ENCODE data around the gene UNC13C.
"Not testable (repeated sequence)": the region's sequence is repeated elsewhere in the genome, so short reads cannot be mapped to it uniquely, and the experiment has no call there.

The UNC13C gene

GRCh38 chr15:53978253-53978906 is at the start of gene UNC13C:
Gene UNC13C, plus strand, starts transcription at chr15:53978441. Its CDS starts 34,463 bp downstream, at chr15:54012904.
- DNase-seq (ENCODE audit: low spot score), result no peak

GRCh38 chr15:53936137-53936536 is 42.1 kb upstream of the UNC13C start:
- DNase-seq (ENCODE audit: low spot score), result no peak

DNA sequence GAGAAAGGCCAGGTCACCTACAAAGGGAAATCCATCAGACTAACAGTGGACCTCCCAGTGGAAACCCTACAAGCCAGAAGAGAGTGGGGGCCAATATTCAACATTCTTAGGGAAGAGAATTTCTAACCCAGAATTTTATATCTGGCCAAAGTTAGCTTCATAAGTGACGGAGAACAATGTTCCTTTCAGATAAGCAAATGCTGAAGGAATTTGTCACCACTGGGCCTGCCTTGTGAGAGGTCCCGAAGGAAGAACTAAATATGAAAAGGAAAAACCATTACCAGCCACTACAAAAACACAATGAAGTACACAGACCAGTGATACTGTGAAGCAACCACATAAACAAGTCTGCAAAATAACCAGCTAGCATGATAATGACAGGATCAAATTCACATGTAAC is 40.6 kb upstream of the UNC13C start:
- not testable (repeated sequence) for DNase-seq (ENCODE audit: low spot score)

DNA sequence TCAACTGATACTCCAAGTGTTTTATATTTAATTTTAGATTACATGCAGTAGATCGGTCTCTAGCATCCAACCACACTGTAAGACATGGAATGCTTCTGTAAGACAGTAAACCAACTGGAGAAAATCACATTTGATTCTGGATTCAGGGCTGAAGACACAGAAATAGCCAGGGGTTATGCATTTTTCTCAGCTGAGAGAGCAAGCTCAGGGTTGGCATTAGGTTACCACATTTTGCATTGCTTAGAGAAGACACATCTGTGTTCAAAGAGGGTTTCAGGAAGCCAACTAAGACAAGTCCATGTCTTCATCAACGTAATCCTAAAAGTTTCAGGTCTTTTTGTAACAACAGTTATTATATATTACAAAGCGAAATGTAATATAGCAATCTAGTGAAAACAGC is 27.7 kb upstream of the UNC13C start:
- DNase-seq (ENCODE audit: low spot score), result no peak

GRCh38 chr15:53955396-53955795 is 22.8 kb upstream of the UNC13C start:
- no peak for DNase-seq (ENCODE audit: low spot score)

DNA sequence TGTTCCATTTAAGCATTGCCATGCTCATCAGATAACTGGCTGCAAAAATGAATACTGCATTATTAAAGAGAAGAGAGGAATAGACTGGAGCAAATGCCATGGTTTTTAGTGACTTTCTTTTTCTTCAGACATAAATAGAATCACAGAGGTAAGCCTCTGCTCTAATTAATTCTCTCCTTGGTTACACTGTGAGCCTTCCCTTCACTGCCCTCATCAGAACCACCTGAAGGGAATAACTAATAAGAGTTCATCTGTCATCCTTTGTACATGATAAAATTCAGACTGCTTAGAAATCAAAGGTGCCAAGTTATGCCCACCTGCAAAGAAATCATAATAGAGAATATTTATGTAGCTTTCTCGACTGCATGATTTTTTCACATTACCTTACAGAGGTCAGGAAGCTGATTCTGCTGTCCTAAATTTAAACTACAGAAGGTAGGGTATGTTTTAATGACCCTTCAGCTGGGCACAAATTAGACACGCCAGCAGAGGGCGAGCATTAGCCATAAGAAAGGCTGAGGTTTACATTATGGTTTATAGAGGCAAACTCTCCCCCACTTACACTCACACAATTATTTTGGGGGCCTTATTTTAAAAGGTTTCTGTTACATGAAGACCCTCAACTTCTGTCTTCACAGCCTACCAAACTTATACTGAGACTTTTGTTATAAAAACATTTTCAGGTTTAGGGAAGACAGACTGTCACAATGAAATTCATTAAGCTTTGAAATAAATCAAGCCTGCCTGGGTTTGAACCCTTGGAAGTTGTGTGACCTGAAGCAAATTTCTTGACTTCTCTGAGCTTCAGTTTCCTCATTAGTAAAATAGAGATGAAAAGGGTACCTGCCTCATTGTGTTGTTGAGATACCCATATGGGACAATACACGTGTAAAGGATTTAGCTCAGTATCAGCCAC is 15.3 kb upstream of the UNC13C start:
- no peak for DNase-seq (ENCODE audit: low spot score)

DNA sequence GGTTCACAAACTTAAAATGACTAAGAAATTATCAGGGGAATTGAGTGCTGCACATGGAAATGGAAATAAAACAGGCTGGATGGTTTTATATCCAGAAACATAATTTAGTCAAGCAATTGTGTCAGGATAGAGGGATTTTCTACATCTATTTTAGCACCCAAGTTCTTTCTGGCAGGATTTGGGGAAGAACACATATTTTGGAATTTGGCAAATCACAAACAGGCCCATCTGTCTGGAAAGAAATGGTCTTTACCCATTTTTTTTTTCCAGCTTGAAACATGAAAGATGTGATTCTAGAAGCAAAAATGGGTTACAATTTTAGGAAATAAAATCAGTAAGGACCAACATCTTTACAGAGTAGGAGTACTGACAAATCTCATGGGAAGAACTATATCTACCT is 14.4 kb upstream of the UNC13C start:
- no peak for DNase-seq (ENCODE audit: low spot score)

DNA sequence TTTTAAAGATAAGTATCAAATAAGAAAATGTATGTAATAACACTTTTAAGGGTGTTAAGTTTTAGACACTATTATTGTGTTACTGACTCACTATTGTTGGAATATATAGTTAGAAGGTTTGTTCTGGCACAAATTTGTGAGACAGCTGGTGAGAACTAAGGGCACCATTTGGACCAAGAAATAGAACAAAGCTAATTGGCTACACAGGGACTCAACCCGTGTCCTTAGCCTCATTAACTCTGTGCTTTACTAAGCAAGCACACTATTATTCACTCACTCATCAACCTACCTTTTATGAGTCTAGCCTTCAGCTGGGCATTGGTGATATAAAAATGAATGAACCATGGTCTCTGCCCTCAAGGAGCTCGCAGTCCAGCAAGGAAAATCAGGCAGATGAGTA is 4.1 kb upstream of the UNC13C start:
- no peak for DNase-seq (ENCODE audit: low spot score)

- no peak for DNase-seq (ENCODE audit: low spot score)
These were observed 3.4 kb upstream of the UNC13C start for GRCh38 chr15:53974813-53975212.

DNA sequence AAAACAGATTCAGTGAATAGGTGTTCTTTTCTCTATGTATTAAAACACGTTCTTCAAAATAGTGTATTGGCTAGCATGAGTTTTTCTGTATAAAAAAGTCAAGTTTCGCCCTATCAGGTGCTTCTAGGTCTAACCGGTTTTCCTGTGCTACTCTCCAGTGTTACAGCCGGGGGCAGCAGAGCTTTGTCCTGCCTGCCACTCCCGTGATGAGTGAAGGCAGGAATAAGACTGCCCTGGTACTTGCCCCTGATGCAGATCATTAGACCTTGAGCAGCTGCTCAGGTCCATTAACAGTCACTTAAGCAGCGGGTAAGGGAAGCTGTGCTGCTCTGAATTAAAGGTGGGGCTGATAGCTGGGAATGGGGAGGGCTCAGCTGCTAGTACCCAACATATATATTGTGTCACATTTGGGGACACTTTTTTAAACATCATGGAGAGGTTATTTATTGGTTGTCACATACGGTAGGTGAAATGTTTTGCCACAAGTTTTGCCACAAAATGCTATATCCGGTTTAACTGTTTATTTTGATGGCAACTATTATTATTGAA is 1.3 kb upstream of the UNC13C start:
- no peak for DNase-seq (ENCODE audit: low spot score)

GRCh38 chr15:53979051-53979788 is 979 bp downstream of the UNC13C start:
- DNase-seq (ENCODE audit: low spot score), result no peak

DNA sequence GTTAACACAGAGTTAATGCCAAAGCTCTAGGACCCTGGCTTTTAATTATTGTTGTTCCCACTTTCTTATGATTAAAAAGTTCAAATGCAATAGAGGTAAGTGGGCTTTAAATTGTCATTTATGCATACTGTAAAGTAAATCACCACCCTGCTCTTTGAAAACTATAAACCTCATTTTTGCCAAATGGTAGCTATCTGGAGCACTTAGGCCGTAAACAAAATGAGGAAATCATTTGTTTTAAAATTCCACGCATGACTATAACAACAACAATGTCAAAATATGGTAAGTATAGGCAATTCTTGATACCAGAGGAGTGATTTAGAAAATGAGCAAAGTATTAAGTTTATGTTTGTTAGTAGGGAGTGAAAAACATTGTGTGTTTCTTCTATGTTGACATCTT is 1.8 kb downstream of the UNC13C start:
- no peak for DNase-seq (ENCODE audit: low spot score)

DNA sequence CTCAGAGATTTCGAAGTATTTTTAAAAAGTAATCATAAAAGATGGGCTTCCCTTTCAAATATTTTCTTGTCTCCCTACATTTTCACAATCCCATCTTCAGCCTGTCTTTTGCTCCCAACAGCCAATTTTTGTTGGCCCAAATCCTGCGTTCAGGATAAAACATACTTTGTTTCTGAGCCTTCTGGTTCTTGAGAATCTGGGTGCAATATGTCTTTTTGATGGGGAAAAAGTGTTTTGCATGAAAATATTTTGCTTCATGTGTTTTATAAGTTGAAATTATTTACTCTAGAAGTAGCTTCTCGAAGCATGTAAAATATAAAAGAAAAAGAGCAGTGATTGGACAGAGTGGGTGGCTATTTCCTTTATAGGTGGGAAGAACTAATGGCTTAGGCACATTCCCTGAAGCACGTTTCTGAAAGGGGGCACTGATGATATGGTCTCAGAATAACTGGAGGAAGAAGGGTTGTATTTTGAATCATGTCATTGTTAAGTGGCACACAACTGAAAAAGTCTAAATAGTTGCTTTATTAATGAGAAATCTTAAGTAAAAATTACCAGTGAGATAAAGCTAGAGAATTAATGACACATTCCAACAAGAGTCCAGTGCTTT is 3.9 kb downstream of the UNC13C start:
- DNase-seq (ENCODE audit: low spot score), result no peak

DNA sequence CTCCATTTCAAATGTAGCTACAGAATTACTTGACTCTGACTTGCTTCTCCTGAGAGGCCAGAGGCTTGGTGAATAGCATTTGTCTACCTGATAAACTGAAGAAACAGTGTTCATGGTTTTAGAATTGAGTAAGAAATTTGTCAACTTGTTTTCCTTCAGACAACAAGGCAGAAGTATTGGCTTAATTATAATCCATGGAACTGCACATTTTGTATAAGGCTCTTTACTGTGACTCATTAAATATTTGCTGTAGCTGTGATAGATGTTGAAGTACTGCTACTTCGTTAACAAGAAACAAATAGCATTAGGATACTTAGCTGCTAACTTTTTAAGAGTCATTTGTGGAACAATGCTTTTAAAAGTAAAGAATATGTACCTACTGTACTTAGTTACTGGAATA is 4.6 kb downstream of the UNC13C start:
- no peak for DNase-seq (ENCODE audit: low spot score)

DNA sequence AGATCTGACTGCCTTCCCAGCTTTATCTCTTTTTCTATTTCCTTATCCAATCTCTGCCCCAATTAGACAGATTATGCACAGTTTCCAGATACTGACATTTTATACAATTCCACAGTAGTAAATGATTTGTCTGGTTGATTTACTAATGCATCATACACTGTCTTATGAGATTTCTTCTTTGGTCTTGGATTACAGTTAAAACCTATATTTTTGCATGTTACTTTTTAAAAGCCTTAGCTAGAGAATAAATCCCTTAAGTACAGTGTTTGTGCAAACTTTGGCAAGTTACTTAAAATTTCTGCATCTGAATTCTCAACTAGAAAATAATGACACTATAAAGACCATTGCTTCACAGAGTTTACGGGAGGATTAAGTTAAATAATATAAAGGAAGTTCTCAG is 6.0 kb downstream of the UNC13C start:
- DNase-seq (ENCODE audit: low spot score), result no peak

DNA sequence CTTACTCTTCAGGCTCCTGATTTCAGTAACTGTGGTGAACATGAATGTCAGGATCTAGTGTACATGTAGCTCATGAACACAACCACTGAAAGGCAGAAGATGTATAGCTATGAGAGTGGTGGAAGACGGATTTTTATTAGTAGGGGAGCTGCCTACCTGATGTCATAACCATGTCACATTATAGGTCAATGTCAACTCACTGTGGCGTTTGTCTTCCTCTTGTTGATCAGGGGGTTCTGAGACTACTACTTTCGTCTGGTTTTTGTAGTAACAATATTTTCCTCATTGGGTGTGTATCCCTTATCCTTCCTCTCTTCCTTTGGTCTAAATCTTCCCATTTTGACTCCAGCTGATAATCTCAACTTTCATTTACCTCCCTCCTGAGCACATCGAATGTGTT is 7.3 kb downstream of the UNC13C start:
- no peak for DNase-seq (ENCODE audit: low spot score)

DNA sequence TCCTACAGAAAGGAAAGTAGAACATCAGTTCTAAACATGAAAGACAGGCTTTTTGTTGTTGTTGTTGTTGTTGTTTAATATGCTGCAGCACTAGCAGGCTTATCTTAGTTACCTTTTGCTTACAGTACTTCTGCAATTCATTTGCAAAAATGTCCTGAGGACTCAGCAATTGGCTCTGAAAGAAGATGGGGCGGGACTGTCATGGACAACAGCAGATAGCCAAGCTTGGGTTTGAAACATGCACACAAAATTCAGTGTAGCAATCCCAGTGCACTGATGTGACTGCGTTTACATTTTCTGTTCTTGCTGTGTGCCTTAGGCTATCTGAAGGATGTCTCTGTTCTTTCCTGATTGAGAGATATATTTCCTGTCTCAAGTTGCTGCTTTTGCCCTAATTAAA is 9.2 kb downstream of the UNC13C start:
- DNase-seq (ENCODE audit: low spot score), result no peak

- no peak for DNase-seq (ENCODE audit: low spot score)
These were observed 29.0 kb downstream of the UNC13C start for GRCh38 chr15:54007256-54007655.

DNA sequence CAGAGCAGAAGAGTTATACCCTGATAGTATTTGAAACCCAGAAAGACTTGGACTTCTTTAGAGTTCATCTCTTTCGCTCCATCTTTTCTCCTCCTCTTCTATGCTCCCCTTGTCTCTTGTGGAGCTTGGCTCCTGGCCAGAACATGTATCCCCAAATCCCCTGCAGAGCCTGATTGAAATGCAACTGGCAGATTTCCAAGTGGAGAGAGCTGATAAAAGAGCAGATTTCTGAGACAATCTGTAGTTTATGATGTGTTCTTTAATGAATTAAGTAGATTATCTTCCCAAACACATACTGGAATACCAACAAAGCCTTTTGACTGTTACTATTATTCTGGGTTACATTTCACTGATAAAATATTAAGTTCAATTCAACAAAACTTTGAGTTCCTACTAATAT is 33.4 kb downstream of the UNC13C start:
- DNase-seq (ENCODE audit: low spot score), result no peak

DNA sequence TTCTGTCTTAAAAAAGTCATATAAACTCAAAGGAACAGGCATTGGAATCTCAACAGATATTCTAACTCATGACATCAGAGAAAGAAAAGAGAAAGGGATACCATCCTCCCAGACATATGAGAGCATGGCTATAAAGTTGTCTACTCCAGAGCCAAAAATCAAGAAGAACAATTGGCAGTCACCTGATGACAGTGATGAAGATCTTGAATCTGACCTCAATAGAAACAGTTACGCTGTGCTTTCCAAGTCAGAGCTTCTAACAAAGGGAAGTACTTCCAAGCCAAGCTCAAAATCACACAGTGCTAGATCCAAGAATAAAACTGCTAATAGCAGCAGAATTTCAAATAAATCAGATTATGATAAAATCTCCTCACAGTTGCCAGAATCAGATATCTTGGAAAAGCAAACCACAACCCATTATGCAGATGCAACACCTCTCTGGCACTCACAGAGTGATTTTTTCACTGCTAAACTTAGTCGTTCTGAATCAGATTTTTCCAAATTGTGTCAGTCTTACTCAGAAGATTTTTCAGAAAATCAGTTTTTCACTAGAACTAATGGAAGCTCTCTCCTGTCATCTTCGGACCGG is 35.9 kb downstream of the UNC13C start:
- no peak for DNase-seq (ENCODE audit: low spot score)

- no peak for DNase-seq (ENCODE audit: low spot score)
These were observed 39.0 kb downstream of the UNC13C start for GRCh38 chr15:54017251-54017650.

GRCh38 chr15:54017959-54018358 is 39.7 kb downstream of the UNC13C start:
- DNase-seq (ENCODE audit: low spot score), result no peak
